ENCODE measurements around the gene UBE2O.

The UBE2O gene

GRCh38 chr17:76410328-76410965, 42.5 kb downstream of the UBE2O start:
- DNase-seq = no peak

- DNase-seq = no peak
These were observed 44.7 kb downstream of the UBE2O start for GRCh38 chr17:76408037-76408849.

- no peak for DNase-seq
These were observed 45.4 kb downstream of the UBE2O start for GRCh38 chr17:76407509-76407908.

GRCh38 chr17:76405967-76406647, 46.8 kb downstream of the UBE2O start:
- DNase-seq = no peak

GRCh38 chr17:76405607-76405966, 47.4 kb downstream of the UBE2O start:
- DNase-seq = no peak

GRCh38 chr17:76404976-76405563, 47.9 kb downstream of the UBE2O start:
- no peak for DNase-seq

GRCh38 chr17:76404256-76404655, 48.7 kb downstream of the UBE2O start:
- DNase-seq = no peak

GRCh38 chr17:76402711-76403110, 50.2 kb downstream of the UBE2O start:
- no peak for DNase-seq

- no peak for DNase-seq
These were observed 53.5 kb downstream of the UBE2O start for GRCh38 chr17:76399175-76400172.

- DNase-seq = no peak
These were observed 54.3 kb downstream of the UBE2O start for GRCh38 chr17:76398523-76399174.

GRCh38 chr17:76397687-76398522, 55.0 kb downstream of the UBE2O start:
- peak; percentile 49 for DNase-seq

- DNase-seq = no peak
These were observed 55.8 kb downstream of the UBE2O start for GRCh38 chr17:76397184-76397583.

- no peak for DNase-seq
These were observed 57.0 kb downstream of the UBE2O start for GRCh38 chr17:76395980-76396379.

- no peak for DNase-seq
These were observed 58.8 kb downstream of the UBE2O start for GRCh38 chr17:76394166-76394565.

- DNase-seq = no peak
These were observed 61.7 kb downstream of the UBE2O start for GRCh38 chr17:76391200-76391715.

- no peak for DNase-seq
These were observed 62.9 kb downstream of the UBE2O start for GRCh38 chr17:76390003-76390421.

GRCh38 chr17:76388966-76389888, 63.7 kb downstream of the UBE2O start:
- no peak for DNase-seq

- no peak for DNase-seq
These were observed 65.8 kb downstream of the UBE2O start for GRCh38 chr17:76386966-76387765.

All from DMS 273 treated with DMSO at 0.1 percent for 48 hours (cell line).